ENCODE data around the gene GALNS. TPM values are rescaled to one million over a fixed set of nuclear protein-coding genes. Genes with fewer than 3 reads are reported as not detected.

GALNS gene
- total RNA-seq, 3 donors from 2014 or later = 20.6 to 24.1 (median 21.1) TPM

- no peak overlapping the region for H3K4me3 Mint-ChIP-seq
- H3K9me3 Mint-ChIP-seq = no peaks in the 10 kb centered on the region
- DNase-seq (no peak), ATAC-seq (no peak)
- no peaks in the 10 kb centered on the region for H3K27me3 Mint-ChIP-seq (ENCODE audit: low read depth)
- H3K36me3 Mint-ChIP-seq (ENCODE audit: insufficient read depth) = peaks cover 3% of the 10 kb centered on the region
- no peaks in the 10 kb centered on the region for H3K4me1 Mint-ChIP-seq (ENCODE audit: low read depth)
These were observed 10.7 kb downstream of the GALNS start for GRCh38 chr16:88846088-88846487.

GRCh38 chr16:88844419-88845036 is 12.2 kb downstream of the GALNS start:
- Mint-ChIP-seq H3K9me3 (no peaks in the 10 kb centered on the region), H3K4me3 (no peak overlapping the region), H3K4me1 (ENCODE audit: low read depth) (no peaks in the 10 kb centered on the region), H3K36me3 (ENCODE audit: insufficient read depth) (no peaks in the 10 kb centered on the region), H3K27me3 (ENCODE audit: low read depth) (no peaks in the 10 kb centered on the region)
- no peak for DNase-seq
- ATAC-seq = no peak

- no peak for DNase-seq
- no peak for ATAC-seq
- Mint-ChIP-seq H3K27me3 (ENCODE audit: low read depth) (no peaks in the 10 kb centered on the region), H3K4me3 (no peak overlapping the region), H3K36me3 (ENCODE audit: insufficient read depth) (no peaks in the 10 kb centered on the region), H3K9me3 (no peaks in the 10 kb centered on the region), H3K4me1 (ENCODE audit: low read depth) (no peaks in the 10 kb centered on the region)
These were observed 13.5 kb downstream of the GALNS start for GRCh38 chr16:88843256-88843655.

- no peak for DNase-seq
- no peak for ATAC-seq
- Mint-ChIP-seq H3K36me3 (ENCODE audit: insufficient read depth) (no peaks in the 10 kb centered on the region), H3K27me3 (ENCODE audit: low read depth) (no peaks in the 10 kb centered on the region), H3K4me3 (no peak overlapping the region), H3K4me1 (ENCODE audit: low read depth) (no peaks in the 10 kb centered on the region), H3K9me3 (no peaks in the 10 kb centered on the region)
These were observed 13.9 kb downstream of the GALNS start for GRCh38 chr16:88842806-88843205.

- Mint-ChIP-seq H3K4me1 (ENCODE audit: low read depth) (no peaks in the 10 kb centered on the region), H3K36me3 (ENCODE audit: insufficient read depth) (no peaks in the 10 kb centered on the region), H3K27me3 (ENCODE audit: low read depth) (no peaks in the 10 kb centered on the region), H3K4me3 (no peak overlapping the region), H3K9me3 (no peaks in the 10 kb centered on the region)
- no peak for DNase-seq
- ATAC-seq = no peak
These were observed 14.4 kb downstream of the GALNS start for GRCh38 chr16:88842308-88842756.

- no peak overlapping the region for H3K4me3 Mint-ChIP-seq
- DNase-seq (no peak), ATAC-seq (no peak)
- H3K9me3 Mint-ChIP-seq = no peaks in the 10 kb centered on the region
- no peaks in the 10 kb centered on the region for H3K27me3 Mint-ChIP-seq (ENCODE audit: low read depth)
- H3K36me3 Mint-ChIP-seq (ENCODE audit: insufficient read depth) = no peaks in the 10 kb centered on the region
- no peaks in the 10 kb centered on the region for H3K4me1 Mint-ChIP-seq (ENCODE audit: low read depth)
These were observed 15.0 kb downstream of the GALNS start for GRCh38 chr16:88841521-88842307.

- H3K4me3 Mint-ChIP-seq = no peak overlapping the region
- no peaks in the 10 kb centered on the region for H3K9me3 Mint-ChIP-seq
- H3K27me3 Mint-ChIP-seq (ENCODE audit: low read depth) = no peaks in the 10 kb centered on the region
- ATAC-seq = no peak
- H3K4me1 Mint-ChIP-seq (ENCODE audit: low read depth) = no peaks in the 10 kb centered on the region
- H3K36me3 Mint-ChIP-seq (ENCODE audit: insufficient read depth) = no peaks in the 10 kb centered on the region
- DNase-seq = no peak
These were observed 16.0 kb downstream of the GALNS start for GRCh38 chr16:88840600-88841215.

- no peak for DNase-seq
- Mint-ChIP-seq H3K27me3 (ENCODE audit: low read depth) (no peaks in the 10 kb centered on the region), H3K9me3 (no peaks in the 10 kb centered on the region), H3K4me3 (no peak overlapping the region), H3K4me1 (ENCODE audit: low read depth) (no peaks in the 10 kb centered on the region), H3K36me3 (ENCODE audit: insufficient read depth) (peaks cover 3% of the 10 kb centered on the region)
- no peak for ATAC-seq
These were observed 16.8 kb downstream of the GALNS start for GRCh38 chr16:88839745-88840599.

- Mint-ChIP-seq H3K4me3 (no peak overlapping the region), H3K36me3 (ENCODE audit: insufficient read depth) (peaks cover 3% of the 10 kb centered on the region), H3K27me3 (ENCODE audit: low read depth) (no peaks in the 10 kb centered on the region), H3K9me3 (no peaks in the 10 kb centered on the region), H3K4me1 (ENCODE audit: low read depth) (no peaks in the 10 kb centered on the region)
- no peak for ATAC-seq
- DNase-seq = no peak
These were observed 17.7 kb downstream of the GALNS start for GRCh38 chr16:88839026-88839529.

GRCh38 chr16:88838566-88838965 is 18.2 kb downstream of the GALNS start:
- H3K27me3 Mint-ChIP-seq (ENCODE audit: low read depth) = no peaks in the 10 kb centered on the region
- DNase-seq (no peak), ATAC-seq (no peak)
- no peak overlapping the region for H3K4me3 Mint-ChIP-seq
- peaks cover 3% of the 10 kb centered on the region for H3K36me3 Mint-ChIP-seq (ENCODE audit: insufficient read depth)
- H3K9me3 Mint-ChIP-seq = no peaks in the 10 kb centered on the region
- H3K4me1 Mint-ChIP-seq (ENCODE audit: low read depth) = no peaks in the 10 kb centered on the region

- Mint-ChIP-seq H3K4me3 (no peak overlapping the region), H3K9me3 (no peaks in the 10 kb centered on the region), H3K36me3 (ENCODE audit: insufficient read depth) (peaks cover 3% of the 10 kb centered on the region), H3K27me3 (ENCODE audit: low read depth) (no peaks in the 10 kb centered on the region), H3K4me1 (ENCODE audit: low read depth) (no peaks in the 10 kb centered on the region)
- no peak for DNase-seq
- no peak for ATAC-seq
These were observed 18.9 kb downstream of the GALNS start for GRCh38 chr16:88837806-88838205.

- no peaks in the 10 kb centered on the region for H3K4me1 Mint-ChIP-seq (ENCODE audit: low read depth)
- H3K9me3 Mint-ChIP-seq = no peaks in the 10 kb centered on the region
- peaks cover 3% of the 10 kb centered on the region for H3K36me3 Mint-ChIP-seq (ENCODE audit: insufficient read depth)
- DNase-seq (no peak), ATAC-seq (no peak)
- H3K4me3 Mint-ChIP-seq = no peak overlapping the region
- no peaks in the 10 kb centered on the region for H3K27me3 Mint-ChIP-seq (ENCODE audit: low read depth)
These were observed 20.0 kb downstream of the GALNS start for GRCh38 chr16:88836791-88837190.

GRCh38 chr16:88835818-88836217 is 20.9 kb downstream of the GALNS start:
- no peaks in the 10 kb centered on the region for H3K4me1 Mint-ChIP-seq (ENCODE audit: low read depth)
- DNase-seq = no peak
- peaks cover 3% of the 10 kb centered on the region for H3K36me3 Mint-ChIP-seq (ENCODE audit: insufficient read depth)
- no peak overlapping the region for H3K4me3 Mint-ChIP-seq
- ATAC-seq = no peak
- no peaks in the 10 kb centered on the region for H3K9me3 Mint-ChIP-seq
- H3K27me3 Mint-ChIP-seq (ENCODE audit: low read depth) = no peaks in the 10 kb centered on the region

GRCh38 chr16:88835383-88835782 is 21.4 kb downstream of the GALNS start:
- Mint-ChIP-seq H3K4me1 (ENCODE audit: low read depth) (no peaks in the 10 kb centered on the region), H3K4me3 (no peak overlapping the region), H3K9me3 (no peaks in the 10 kb centered on the region), H3K27me3 (ENCODE audit: low read depth) (no peaks in the 10 kb centered on the region), H3K36me3 (ENCODE audit: insufficient read depth) (peaks cover 3% of the 10 kb centered on the region)
- DNase-seq = no peak
- no peak for ATAC-seq
